GM21576 (cell line): ENCODE measurements around the gene GAB2.
"Not testable (repeated sequence)": the region's sequence is repeated elsewhere in the genome, so short reads cannot be mapped to it uniquely, and the experiment has no call there.

Experiments used
- ATAC-seq: cut with Tn5 transposase; IDR thresholded peaks from one replicate; pipeline ENCODE4 v1.9.1; 2021; ENCODE audit warnings: mild to moderate bottlenecking, moderate library complexity; ENCODE audit not compliant: unreplicated experiment

The GAB2 gene

DNA sequence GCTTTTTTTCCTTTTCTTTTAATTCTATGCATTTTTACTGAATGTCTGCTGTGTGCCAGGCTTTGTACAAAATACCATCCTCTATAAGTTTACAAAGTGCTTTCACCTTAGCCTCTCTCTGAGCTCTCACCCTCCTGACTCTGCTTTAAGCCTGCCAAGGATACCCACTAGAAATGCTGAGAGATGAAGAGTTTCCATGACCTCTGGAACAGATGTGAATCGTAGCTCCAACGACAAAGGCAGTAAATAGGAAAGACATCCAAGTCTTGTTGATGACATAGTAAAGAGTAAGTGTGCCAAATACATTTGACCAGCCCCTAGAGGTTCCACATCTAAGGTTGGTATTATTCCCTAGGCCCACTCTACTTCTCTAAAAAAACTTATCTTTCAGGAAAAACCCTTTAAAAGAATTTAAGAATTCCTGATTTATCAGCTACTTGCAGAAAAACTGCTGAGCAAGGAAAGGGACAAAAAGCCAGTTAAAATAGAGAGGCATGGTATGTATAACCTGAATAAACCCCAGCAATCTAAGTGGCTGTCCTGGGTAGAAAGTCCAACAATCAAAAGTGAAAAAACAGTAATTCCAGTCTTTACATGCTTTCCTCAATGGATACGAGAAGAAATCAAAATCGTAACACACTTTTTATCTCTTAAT is 45.4 kb downstream of the GAB2 start:
- no peak for ATAC-seq

DNA sequence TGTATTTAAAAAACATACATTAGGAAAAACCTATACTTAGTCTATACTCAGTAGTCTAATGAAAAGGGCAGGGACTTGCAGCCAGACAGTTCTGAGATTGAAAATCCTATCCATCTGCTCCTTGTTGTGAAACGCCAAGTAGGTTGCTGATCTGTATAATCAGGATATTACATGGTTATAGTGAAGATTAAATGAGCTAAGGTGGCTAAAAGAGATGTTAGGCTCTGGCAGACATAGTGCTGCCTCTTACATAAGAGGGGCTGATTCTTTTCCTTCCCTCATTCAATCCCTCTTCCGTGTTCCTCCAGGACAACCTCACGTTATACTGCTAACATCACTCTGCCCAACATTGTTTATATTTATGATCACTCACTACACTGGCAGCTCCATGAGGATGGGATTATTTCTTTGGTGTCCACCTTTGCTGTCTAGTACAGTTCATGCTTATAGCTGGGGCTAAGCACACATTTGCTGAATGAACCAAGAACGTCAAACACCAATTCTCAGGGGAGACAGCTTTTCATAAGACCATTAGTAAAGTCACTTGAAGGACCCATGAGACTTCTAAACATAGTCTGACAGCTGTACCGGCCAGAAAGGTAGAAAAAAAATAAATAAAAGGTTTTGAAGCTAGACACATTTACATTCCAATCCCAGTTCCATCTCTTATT is 46.3 kb downstream of the GAB2 start:
- ATAC-seq = no peak

DNA sequence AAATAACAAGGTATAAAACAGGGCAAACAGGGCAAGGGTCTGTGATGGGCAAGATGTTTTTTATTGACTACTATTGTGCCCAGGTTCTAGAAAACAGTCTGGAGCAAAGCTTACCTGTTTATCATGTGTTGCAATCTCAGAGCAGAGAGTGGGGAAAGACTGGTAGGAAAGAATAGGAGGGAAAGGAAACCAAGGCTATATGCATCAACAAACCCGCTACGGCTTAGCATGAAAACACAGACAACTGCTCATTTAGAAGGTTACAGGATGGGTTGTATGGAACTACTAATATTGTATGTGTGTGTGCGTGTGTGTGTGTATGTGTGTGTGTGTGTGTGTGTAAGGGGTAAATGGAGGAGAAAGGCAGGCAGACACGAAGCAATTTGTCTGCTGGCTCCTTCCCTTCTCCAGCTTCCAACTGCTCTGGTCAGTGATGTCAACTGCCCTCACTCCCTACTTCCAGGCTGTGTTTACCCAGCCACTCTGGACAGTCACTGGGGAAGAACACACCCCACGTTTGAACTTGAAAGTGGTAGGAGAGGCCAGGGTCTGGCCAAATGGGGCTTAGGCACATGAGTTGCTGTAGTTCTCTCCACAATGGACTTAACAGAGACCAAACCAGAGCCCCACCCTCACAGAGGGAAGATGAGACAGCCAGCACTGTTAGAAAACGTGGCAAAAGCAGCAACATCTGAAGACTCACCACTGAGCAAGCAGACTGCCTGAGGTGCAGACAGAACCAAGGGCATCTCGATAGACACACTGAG is 47.0 kb downstream of the GAB2 start:
- ATAC-seq = no peak

DNA sequence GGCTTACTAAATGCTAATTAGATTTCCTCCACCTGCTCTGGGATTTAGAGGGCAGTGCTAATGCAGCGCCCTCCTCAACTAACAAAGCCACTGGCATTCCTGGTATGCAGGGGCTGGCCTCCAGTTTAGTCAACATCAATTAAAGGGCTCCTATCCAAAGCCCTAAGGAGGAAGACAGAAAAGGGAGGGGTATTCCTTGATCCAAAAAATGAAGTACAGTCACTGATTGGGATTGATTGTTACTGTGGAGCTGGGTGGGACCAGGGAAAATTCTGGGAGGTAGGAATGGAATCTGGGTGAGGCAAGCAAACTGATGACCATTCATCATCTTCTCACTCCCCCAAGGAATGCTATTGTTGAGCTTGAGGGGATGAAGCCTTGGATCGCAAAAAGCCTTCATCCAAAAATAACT is 52.2 kb downstream of the GAB2 start:
- no peak for ATAC-seq

DNA sequence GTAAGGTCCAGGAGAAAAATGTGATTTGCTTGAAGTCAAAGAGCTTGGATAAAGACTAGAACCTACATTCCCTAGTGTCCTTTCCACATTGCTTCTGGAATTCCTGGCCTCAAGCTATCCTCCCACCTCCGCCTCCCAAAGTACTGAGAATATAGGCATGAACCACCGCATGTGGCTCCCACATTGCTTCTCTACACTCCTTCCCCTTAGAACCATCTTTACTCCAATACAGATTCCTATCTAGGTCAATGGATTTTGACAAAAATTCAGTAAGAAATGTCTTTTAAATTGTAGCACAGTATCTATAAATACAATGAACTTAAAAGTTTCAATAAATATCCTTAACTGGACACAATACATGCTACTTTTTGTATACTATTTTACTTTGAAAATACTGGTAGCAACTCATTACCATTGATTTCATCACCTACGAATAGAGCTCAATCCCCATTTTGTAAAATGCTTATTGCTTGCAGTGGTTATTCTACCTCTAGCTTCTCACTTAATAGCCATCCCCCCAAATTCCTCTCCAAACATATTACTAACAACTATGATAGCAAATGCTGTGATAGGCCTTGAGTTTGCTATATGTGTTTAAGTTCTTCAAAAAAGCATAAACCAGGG is 53.4 kb downstream of the GAB2 start:
- ATAC-seq = no peak

GRCh38 chr11:78363024-78363619 is 54.5 kb downstream of the GAB2 start:
- ATAC-seq = no peak

DNA sequence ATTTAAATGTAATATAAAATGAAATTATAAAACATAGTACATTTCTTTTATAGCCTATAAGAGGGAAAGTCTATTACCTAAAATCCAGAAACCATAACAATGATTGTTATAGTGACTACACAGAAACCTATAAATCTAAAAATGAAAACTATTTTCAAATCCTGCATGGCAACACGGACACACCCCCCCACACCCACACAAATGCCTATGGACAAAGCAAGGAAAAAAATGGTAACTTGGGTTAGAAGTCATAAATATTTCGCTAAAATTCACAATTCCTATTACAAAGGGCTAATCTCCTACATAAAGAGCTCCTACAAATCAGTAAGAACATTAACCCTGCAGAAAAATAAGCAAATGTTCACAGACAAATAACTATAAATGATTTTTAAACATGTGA is 56.4 kb downstream of the GAB2 start:
- no peak for ATAC-seq

DNA sequence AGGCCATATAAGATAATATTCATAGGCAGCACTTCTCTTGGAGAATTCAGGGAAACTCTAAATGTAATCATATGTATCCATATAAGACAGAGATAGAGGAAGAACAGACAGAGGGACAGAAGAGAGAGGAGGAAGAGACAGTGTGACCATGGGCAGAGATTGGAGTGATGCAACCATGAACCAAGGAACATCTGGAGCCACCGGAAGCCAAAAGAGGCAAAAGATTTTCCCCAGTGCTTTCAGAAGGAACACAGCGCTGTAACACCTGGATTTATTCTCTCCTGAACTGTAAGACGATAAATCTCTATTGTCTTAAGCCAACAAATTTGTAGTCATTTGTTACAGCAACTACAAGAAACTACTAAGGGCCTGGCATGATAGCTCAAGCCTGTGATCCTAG is 57.7 kb downstream of the GAB2 start:
- no peak for ATAC-seq

DNA sequence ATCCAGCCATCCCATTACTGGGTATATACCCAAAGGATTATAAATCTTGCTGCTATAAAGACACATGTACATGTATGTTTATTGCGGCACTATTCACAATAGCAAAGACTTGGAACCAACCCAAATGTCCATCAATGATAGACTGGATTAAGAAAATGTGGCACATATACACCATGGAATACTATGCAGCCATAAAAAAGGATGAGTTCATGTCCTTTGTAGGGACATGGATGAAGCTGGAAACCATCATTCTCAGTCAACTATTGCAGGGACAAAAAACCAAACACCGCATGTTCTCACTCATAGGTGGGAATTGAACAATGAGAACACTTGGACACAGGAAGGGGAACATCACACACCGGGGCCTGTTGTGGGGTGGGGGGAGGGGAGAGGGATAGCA is 59.7 kb downstream of the GAB2 start:
- not testable (repeated sequence) for ATAC-seq

- not testable (repeated sequence) for ATAC-seq
These were observed 60.2 kb downstream of the GAB2 start for GRCh38 chr11:78357425-78357824.

- ATAC-seq = not testable (repeated sequence)
These were observed 61.9 kb downstream of the GAB2 start for GRCh38 chr11:78355742-78356141.

- ATAC-seq = no peak
These were observed 62.3 kb downstream of the GAB2 start for GRCh38 chr11:78355309-78355705.

- ATAC-seq = no peak
These were observed 63.0 kb downstream of the GAB2 start for GRCh38 chr11:78354408-78355308.

DNA sequence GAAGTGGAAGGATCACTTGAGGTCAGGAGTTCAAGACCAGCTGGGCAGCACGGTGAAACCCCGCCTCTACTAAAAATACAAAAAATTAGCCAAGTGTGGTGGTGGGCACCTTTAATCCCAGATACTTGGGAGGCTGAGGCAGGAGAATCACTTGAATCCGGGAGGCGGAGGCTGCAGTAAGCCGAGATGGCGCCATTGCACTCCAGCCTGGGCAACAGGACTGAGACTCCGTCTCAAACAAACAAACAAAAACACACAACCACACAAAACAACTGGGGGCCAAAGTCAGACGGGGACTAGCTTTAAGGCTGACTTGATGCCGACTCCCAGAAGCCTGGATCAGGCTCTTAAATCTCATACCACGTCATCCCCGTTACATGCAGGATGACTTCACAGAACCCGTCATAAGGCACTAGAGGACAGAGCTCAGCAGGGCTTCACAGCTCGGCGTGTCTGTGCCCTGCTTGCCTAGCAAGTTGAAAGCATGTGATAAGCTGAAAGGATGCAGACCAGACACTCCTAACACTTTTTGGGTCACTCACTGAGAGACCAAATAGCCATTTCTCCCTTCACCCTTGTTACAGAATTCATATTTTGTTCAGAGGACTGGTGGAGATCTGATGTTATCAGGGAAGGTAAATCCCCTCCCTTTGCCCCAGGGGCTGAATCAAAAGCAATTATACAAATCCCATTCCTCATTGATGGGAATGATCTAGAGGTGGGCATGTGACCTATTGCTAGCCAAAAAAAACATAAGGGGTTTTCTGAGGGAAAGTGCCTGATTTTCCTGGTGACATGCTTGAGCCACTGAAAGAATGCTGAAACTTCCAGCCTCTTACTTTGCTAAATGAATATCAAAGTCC is 65.4 kb downstream of the GAB2 start:
- no peak for ATAC-seq

- ATAC-seq = no peak
These were observed 66.4 kb downstream of the GAB2 start for GRCh38 chr11:78351193-78351592.

DNA sequence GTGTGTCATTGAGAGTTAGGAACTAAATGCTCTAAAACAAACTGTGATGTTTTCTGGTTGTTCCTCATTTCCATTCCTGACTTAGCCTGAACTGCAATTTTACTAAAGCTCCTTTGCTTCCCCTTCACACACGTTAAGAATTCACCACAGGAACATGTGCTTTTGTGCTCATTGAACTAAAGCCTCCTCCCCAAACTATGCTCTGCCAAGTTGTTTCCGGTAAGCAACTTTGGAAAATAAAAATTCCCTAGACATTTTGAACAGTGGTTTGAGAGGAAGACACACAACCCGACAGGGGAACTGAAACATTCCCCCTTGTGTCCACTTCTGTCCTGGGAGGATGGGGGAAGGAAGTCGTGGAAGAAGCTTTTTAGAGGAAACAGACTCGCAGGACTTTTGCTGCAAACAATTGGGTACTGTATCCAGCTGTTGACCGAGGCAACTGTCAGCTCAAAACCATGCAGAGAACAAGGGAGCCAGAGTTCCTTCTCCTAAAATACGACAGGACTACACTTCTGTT is 66.9 kb downstream of the GAB2 start:
- ATAC-seq = no peak

GRCh38 chr11:78350091-78350645 is 67.5 kb downstream of the GAB2 start:
- no peak for ATAC-seq

DNA sequence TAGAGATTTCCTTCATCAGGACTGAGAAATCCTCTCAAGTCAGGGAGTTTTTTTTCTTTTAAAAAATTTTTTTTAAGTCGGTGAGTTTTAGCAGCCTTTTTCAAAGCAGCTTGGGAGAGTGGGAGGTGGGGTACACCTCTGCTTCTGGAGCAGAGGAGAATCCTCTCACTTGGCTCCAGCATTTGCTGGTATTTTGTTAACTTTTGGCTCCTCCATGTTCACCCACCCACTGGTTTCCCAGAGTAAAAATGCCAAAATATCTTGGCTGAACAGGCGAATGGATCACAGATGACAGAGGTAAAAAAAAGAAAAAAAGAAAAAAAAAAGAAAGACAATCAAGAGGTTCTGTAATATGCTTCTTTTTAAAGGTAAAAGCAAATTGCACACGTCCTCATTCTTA is 68.0 kb downstream of the GAB2 start:
- no peak for ATAC-seq

DNA sequence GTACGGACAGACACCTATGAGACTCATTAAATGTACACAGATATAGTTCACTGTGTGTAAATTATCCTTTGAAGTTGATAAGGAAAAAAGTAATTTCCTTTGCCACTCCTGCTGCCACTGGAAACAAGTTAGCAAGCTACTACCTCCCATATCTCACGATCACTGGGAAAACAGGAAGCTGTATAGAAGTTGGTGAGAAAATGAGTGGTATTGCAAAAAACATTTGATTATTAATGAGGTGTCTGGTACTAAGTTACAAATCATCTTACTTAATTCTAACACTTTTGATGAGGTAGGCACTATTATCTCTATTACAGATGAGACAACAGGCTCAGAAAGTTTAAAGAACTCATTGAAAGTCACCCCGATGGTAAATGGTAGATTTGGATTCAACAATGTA is 68.5 kb downstream of the GAB2 start:
- ATAC-seq = no peak
